ENCODE data around the gene RIMBP2. TPM values are rescaled to one million over a fixed set of nuclear protein-coding genes. Genes with fewer than 3 reads are reported as not detected.

RIMBP2 gene
- total and polyA plus RNA-seq, 2 experiments from 2014 or later, result 0.31 to 0.37 TPM

GRCh38 chr12:130668286-130669204 is 47.6 kb downstream of the RIMBP2 start (continued):
- TF ChIP-seq ZNF462 (CRISPR knock-in tag; IDR thresholded peaks at IDR 0.05), result no peak
- TF ChIP-seq REST (IDR thresholded peaks at IDR 0.05; ENCODE audit: unreplicated experiment), result no peak
- TF ChIP-seq ZNF114 (CRISPR knock-in tag; IDR thresholded peaks at IDR 0.05), result no peak
- no peak for TF ChIP-seq ETS1 (IDR thresholded peaks at IDR 0.05)
